CD4-positive, alpha-beta T cell treated with Interleukin-4 for 4 hours (primary cell): Measurements from ENCODE around the gene AP1B1.

Experiments used
- DNase-seq: peaks from one replicate; pipeline ENCODE4 v3.0.0-alpha.2; 2020

Gene AP1B1

DNA sequence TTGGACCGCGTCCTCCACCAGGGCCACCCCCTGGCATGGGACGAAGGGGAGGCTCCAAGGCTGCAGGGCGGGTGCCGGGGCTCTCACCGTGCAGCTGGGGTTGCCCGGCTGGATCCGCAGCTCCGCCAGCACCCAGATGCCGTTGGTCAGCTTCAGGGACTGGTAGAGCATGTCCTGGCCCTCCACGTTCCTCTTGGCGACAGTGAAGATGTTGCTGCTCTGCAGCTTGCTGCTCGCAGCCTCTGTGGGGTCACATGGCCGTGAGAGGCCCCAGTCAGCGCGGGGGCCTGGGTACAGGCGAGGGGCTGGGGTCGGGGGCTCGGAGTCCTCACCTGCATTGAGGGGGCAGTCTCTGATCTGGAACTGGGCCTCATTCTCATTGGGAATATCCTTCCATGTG, 58.1 kb downstream of the AP1B1 start:
- no peak for DNase-seq

DNA sequence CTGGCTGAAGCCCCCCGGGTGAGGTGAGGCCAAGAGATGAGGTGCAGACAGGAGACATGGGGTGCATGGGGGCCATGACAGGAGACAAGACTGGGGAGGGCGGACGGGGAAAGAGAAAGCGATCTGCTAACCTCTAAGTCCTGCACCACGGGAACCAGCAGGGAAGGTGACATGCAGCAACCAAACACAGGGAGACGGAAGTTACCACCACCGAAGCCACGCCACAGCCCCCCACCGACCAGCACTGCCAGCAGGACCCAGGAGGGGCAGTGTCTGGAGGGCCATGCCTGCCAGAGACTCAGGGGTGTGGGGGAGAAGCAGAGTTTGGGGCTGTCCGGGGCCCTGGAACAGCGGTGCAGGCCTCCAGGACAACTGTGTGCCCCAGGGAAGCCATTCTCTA, 58.8 kb downstream of the AP1B1 start:
- no peak for DNase-seq

DNA sequence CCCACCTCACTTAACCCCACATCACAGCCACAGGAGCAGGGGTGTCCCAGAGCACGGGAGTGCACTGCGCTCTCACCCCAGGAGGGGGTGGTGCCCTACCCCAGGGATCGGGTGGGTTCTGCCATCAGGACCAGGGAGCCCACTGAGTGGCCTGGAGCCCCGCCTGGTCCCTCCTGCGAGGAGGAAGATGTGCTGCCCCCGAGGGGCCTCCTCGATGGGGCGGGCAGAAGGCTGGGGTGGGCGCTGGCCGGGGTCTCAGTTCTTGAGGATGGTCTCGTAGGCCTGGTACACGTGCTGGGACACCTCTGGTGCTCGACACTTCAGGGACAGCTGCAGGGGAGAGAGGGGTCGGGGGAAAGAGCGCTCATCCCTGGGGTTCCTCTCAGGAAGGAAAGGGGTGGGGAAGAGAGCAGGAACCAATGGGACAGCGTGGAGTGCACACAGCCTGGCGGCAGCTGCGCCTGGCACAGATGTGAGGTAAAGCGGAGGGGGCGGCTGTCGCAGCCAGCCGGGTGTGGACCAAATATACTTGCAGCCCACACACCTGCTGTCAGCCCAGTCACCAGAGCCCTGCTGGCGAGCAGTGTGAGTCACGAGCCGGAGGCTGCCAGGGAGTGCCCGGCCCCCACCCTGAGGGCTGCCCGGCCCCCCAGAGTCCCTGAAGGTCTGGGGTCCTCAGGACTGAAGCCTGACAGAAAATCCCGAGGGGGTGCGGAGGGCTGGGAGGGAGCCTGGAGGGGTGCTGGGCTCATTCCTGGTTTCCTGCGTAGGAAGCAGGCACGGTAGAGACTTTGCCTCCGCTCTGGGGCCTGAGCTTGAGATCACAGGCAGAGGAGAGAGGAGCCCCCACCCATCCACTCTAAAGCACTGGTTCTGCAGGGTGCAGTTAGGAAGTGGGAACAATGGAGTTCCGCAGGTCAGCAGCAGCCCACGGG, 59.5 kb downstream of the AP1B1 start:
- no peak for DNase-seq

DNA sequence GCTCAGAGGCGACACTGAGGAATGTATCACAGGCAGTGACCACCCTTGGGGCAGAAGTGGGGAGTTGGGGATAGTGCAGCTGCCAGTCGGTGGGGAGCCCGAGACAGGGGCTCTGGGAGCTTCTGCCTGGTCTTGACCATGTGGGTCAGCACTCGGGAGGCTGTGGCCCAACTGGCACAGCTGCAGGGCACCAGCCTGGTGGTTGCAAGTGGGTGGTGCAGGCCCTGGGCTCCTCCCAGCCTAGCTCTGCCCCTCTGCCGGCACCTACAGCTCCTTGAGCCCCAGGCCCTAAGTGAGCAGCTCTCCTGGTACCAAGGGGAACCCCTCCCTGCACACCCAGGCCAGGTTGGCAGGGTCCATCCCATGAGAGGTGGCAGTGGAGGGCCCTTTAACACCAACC, 60.3 kb downstream of the AP1B1 start:
- no peak for DNase-seq

DNA sequence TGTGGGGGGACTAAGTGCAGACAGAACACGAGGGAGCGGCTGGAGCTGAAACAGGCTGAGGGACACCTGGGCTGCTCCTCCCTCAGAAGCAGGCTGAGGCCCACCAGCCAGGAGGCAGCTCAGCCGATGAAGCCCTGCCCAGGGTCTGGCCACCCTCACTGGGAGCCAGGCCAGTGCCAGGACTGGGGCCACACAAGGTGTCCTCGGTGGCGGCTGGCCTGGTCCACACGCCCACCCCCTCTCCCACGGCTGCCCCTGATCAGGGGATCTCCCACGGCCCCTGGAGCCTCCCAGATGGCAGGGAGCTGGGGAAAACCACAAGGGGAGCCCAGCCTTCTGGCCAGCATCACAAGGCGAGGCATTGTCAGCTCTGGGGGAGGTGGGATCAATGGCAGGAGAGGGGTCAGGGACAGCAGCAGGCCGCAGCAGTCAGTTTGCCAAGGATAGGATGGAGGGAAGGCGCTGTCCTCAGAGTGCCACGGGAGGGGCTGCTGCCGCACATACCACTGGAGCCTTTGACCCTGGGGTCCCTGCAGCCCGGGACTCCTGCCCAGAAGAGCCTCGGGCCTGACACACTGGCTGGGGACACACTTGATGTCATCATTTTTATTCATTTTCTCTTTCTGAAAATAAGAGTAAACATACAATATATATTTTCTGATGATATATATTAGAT, 61.1 kb downstream of the AP1B1 start:
- DNase-seq, result no peak

DNA sequence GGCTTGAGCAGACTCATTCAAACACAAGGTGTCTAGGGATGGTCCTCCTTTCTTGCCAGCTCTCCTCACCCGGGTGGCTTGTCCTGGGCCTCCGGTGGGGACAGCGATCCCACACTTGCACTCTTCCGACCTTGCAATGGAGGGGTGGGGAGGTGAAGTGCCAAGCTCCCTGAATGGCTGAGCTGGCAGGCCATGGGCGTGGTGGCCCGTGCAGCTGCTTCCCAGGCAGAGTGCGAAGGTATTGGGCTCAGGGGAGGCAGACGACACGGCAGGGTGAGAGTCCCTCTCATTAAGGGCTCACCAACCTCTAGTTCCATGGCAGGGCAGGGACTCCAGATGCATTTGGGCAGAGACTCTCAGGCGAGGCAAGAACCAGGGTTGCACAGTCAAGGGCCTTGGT, 61.9 kb downstream of the AP1B1 start:
- DNase-seq, result no peak

DNA sequence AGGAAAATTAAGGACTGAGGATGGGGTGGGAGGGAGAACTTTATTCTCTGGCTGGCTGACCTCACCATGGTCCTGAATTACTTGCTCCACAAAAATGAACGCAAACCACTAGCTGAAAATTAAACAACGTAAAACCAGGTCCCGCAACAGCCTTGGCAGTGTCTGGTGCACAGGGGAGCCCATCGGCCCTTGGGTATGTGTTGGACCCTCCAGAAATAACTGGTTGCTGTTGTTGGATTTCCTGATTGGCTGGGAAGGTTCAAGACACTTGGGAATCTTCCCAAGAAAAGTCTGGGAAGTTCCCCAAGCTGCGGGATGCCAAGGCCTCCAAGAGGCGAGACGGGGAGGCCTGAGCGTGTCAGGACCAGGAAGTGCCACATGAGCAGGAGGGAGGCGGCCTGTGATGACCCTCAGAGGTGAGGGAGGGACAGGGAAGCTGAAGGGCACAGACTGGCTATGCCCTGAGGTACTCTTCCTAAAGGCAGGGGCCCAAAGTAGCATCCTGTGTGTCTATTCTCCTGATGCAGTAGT, 62.5 kb downstream of the AP1B1 start:
- DNase-seq, result no peak

DNA sequence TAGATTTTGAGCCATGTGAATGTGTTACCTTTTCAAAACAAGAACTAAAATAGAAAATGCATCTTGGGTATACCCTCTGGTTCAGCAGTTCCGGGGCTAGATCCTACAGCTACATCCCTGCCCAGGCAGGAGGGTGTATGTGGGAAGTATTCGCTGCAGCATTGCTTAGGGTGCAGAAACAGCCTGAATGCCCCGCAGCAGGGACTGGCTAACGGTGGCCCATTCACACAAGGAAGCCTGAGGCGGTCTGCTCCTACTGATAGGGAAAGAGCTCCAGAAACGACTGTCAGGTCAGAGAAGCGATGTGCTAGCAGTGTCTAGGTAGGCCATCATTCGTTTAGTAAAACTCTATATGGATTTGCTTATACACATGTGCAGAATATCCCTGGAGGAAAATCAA, 63.0 kb downstream of the AP1B1 start:
- no peak for DNase-seq

DNA sequence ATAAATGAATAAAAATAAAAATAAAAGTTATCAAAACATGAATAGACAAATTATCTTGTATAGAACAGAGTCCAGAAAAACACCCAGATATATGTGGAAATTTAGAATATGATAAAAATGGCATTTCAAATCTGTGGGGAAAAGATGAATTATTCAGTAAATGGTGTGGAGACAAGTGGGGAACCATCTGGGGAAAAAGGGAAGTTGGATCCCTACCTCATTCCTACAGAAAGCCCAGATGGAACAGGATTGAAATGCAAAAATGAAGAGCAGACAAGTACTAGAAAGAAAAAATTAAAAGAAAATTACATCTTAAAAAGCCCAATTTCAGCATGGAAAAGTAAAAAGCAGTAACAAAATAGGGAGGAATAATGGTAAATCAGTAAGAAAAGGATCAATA, 64.7 kb downstream of the AP1B1 start:
- no peak for DNase-seq

DNA sequence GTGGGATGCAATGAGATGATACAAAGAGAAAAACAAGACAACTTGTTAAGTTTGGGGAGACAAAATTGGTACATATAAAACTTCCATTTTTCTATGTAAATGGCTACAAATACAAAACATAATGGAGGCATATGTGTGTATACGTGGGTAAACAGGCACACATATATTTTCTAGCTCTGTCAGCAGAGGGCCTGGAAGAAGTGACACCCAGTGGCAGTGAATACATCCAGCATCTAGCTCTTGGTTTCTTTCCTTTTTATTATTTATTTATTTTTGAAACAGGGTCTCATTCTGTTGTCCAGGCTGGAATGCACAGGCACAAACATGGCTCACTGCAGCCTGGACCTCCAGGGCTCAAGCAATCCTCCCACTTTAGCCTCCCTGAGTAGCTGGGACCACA, 67.8 kb downstream of the AP1B1 start:
- no peak for DNase-seq

DNA sequence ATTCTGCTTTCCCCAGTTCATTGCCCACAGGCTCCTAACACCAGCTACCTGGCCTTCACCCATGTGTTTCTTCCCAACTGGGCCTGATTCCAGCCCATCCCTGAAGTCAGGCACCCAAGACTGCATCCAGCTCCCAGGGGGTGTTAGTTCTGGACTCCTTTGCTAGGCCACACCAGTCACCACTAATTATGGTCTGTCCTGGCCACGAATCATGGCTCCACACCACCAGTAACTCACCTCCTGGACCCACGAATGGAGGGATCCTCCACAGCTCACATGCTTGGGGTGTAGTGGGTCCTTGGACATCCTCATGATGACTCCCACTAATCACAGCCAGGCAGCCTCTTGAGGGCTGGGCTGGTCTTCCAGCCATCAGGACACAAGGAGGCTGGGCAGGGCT, 69.3 kb downstream of the AP1B1 start:
- no peak for DNase-seq

DNA sequence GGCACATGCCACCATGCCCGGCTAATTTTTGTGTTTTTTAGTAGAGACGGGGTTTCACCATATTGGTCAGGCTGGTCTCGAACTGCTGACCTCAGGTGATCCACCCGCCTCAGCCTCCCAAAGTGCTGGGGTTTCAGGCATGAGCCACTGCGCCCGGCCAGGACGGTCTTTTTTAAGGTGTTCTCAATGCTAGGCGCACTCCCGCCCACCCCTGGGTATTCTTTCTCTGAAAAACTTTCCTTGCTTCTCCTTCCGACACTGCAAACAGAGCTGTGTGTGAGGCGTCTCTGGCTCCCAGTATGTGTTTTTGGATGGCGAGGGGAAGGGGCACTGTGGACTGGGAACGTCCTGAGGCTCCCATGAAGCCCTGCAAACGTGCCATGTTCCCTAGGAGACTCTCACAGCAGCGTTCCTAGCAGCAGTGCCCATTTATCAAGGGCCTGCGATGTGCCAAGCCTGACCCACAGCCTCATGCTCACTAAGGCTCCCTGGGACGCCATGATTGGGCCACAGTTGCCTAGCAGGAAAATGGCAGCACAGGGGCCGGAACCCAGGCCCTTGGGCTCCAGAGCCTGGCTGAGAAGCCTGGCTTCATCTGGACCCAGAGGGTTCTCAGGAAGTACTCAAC, 70.4 kb downstream of the AP1B1 start:
- DNase-seq, result no peak

DNA sequence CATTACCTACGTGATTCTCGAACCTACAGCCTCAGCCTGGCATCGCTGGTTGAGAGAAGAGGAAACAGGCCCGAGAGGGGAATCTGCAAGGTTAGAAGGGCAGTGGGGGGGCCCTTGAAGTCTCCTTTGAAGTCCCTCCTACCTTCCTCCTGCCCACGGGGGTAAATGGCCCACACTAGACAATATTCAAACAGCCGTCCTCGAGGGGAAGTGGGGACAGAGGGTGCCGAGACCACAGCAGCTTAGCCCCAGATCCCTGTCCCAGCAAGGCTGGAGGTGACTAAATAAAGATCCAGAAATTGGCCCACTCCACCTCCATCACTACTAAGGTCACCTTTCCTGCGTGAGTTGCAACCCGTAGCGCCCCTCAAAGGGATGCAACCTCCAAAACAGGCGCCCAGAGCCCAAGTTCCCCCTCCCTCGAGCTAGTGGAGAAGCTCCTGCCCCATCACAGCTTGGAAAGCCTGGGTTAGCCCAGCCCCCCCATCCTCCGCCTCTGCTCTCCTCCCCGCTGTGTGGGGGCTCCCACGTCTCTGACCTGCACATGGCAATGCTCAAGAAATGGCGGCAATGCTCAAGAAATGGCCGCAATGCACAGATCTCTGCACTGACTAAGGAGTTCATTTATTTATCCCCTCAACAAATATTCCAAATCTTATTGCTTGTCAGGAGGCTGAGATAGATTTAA, 72.1 kb downstream of the AP1B1 start:
- no peak for DNase-seq

DNA sequence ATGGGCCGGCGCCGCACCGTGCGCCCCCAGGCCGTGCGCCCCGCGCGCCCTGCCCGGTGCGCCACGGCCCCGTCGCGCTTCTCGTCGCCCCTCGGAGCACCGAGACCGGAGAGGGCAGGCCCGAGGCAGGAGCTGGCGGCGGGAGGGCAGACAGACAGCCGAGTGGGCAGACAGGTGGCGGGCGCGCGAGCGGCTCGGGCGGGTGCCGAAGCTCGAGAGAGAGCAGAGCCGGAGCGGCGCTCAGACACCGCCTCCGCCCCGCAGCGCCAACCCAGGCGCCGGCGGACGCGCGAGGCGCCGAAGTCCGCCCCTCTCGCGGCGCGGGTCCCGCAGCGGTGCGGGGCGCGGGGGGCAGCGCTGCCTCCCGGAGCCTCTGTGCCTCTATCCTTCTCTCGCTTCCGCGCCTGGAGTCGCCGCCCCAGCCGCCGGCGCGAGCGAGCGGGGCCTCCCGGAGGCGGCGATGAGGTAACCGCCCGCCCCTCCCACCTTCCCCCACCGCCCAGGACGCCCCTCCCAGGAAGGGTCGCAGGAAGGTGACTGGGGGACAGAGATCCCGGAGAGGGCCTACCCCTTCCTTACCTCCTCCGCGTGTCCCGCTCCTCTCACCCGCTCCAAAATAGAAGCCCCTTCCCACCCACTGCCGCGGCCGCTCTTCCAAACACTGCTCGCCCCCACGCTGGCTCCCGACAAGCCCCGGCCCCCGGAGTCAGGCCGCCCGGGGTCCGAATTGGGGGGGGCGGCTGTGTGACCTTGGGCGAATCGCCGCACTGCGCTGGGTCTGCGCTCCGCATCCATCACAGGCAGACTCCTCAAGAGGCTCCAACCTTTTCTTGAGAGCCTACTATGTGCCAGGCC, 72.9 kb downstream of the AP1B1 start, which contains the start of gene RASL10A:
TSS of gene RASL10A (minus strand) at position 412 of the 855 bp plus-strand sequence. CDS start 451 bp downstream, outside the sequence.
- no peak for DNase-seq

DNA sequence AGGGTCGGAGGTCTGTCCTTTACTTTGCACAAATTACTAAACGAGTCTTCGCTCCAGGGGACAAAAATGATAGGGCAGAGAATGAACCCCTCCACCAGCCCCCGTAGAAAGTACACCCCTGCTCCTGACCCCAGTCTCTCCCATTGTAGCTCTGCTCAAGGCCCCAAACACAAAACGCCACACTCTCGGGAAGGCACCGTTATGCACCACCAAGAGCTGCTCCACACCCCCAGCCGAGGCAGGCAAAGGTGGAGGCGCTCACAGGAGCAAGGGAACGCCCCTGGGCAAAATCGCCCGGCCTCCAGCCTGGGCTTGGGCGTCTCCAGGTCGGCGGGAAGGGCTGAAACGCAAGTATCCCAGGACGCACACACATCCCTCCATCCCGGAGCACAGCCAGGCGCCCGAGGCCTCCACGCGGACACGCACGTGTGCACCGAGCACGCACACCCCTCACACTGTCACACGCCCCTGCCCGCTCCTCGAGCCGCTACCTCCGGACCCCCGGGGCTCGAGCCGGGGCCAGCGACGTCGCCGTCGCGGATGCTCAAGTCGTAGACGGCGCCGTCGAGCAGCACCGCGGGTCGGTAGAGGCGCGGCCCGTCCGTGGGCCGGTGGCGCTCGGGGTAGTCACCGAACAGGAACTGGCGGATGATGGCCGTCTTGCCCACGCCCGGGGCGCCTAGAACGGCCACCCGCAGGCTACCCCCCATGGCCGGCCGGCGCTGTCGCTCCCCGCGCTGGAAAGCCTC, 73.7 kb downstream of the AP1B1 start:
- no peak for DNase-seq

DNA sequence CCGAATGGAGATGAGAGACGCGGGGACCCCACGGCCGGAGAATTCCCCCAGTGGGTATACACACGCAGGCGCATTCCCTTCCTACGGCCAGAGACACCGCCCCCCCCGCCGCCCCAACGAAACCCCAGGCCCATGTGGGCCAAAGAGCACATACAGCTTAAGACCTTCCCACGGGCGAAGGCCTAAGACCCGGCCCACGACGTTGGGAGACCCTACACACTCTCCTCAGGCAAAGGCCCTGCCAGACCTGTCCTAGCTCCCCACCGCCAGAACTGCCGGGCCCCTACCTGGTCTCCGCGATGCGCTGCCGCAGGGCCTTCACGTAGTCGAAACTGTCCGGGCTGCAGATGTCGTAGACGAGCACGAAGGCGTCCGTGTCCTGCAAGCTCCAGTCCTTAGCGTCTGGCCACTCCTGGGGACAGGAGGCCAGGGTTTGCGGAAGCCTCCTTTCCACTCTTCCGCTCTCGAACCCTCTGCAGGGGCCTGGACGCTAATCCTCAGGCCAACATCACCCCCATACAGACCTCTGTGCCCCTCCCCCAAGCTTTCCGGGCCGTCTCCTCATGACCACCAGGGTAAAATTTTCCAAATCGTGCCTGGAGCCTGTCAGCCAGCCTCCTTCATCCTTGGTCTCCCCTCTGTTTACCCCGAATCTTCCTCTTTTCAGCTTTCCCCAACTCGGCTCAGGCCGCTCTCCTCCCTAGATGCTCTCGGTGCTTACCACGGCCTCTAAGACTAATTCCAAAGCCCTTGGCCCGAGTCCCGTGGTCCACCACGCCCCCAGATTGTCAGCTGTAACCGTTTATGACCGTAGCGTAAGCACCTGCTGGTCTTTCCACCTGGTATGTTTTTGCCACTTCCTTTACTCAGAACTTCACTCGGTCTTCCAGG, 74.5 kb downstream of the AP1B1 start:
- DNase-seq, result no peak

DNA sequence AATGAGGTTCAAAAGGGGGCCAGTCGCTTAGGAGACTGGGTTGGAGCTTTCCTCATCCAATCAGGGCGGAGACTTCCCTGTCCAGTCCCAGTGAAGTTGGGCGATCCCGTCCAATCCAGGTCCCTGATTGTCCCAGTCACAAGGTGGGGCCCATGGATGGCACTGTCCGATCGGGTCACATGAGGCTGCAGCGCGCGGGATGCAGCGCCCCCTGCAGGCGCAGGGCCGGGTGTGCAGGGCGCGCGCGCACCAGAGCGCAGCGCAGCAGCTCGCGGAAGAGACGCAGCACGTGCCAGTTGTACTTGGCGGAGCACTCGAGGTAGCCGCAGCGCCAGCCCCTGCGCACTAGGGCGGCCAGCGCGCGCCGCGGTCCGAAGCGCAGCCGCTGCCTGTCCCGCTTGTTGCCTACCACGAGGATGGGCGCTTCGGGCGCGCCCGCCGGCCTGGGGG, 75.2 kb downstream of the AP1B1 start:
- no peak for DNase-seq

DNA sequence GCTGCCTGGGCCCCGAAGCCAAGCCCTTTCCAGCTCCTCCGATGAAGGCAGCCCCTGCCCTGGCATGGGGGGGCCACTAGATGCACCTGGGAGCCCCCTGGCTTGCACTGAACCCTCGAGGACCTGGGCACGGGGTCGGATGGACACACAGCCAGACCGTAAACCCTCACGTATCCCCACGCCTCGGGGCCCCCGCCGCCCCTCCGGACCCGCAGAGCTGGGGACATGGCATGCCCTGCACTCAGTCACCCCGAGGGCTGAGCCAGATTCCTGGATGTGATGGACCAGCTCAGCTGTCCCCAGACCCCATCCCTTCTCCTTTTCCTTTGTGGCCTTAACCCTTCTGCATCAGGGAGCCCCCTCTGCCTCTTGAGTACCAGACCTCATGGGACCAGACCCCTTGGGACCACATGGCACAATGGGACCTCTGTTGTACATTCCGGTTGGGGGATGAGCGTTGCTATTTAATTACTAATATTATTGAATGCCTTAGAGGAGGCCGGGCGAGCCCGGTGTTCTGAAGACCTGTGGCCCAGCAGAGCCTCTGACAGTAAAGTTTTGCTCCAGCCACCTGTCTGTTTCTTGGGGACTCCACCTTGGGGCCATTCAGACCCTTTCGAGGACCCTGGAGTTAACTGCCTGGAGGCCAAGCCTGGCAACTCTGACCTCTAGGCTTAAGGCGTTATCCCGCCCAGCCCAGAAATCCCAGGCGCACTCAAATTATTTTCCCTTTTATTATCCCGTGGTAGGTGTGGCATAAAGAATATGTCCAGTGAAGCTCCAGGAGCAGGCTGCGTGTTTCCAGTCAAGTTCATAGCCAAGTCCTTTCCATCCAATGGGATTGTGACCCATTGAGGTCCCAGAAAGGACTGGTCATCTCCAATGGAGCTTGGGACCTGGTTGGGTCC, 75.9 kb downstream of the AP1B1 start:
- no peak for DNase-seq
